ENCODE measurements around the gene SPATA31D1. TPM values are rescaled to one million over a fixed set of nuclear protein-coding genes. Genes with fewer than 3 reads are reported as not detected.
"Not testable (repeated sequence)": the region's sequence is repeated elsewhere in the genome, so short reads cannot be mapped to it uniquely, and the experiment has no call there.

Gene SPATA31D1
- total RNA-seq (2021): not detected in 2 replicates
- long read RNA-seq: 0 reads

DNA sequence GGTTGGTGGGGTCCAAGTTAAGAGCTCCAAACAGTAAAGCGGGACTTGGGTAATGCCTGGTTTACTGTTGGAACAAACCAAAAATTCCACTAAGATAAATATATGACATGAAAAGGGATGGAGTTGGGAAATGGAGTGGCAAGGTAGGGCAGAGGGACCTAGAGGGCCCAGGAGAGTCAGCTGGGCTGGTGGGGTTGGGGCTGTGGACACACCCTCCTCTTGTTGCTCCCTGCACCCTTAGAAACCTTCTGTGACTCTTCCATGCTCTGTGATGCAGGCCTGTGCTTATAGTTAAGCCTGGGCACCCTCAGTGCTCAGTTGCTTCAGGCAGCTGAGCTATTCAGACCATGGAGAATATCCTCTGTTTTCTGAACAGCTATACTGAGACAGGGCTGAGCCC is at the start of gene SPATA31D1:
Gene SPATA31D1, plus strand, starts transcription at position 301 of the 400 bp plus-strand sequence. Its CDS starts 47 bp downstream, at position 348.
- H3K56ac ChIP-seq (ENCODE audit: insufficient read length, low read depth, low read length); H4K91ac ChIP-seq (ENCODE audit: insufficient read length, low read depth, low read length); H3K79me2 ChIP-seq (ENCODE audit: insufficient read depth, low read length); H3K27ac Mint-ChIP-seq; H3K27ac ChIP-seq (ENCODE audit: insufficient read length, low read depth, low read length); H3K23me2 ChIP-seq (ENCODE audit: insufficient read length, low read depth, low read length, poor library complexity, severe bottlenecking); H2BK20ac ChIP-seq (ENCODE audit: low read depth, low read length, poor library complexity, severe bottlenecking); DNase-seq; H2BK120ac ChIP-seq (ENCODE audit: low read depth, low read length, poor library complexity, severe bottlenecking); H2BK15ac ChIP-seq (ENCODE audit: low read depth, low read length); H3K79me1 ChIP-seq (ENCODE audit: insufficient read depth, low read depth, low read length, poor library complexity, severe bottlenecking); H4K20me1 ChIP-seq (ENCODE audit: control insufficient read depth, insufficient read depth, insufficient read length); H4K8ac ChIP-seq (replicated peaks; ENCODE audit: insufficient read length, low read depth, low read length); H2AFZ ChIP-seq (ENCODE audit: low read length); H3K4me1 ChIP-seq (ENCODE audit: insufficient read depth, low read length); H4K5ac ChIP-seq (ENCODE audit: insufficient read length, low read depth, low read length); H3K4ac ChIP-seq (ENCODE audit: low read depth, low read length); H2BK5ac ChIP-seq (ENCODE audit: insufficient read length, low read length); H3K14ac ChIP-seq (ENCODE audit: insufficient read depth, low read length); H3K4me2 ChIP-seq (ENCODE audit: insufficient read depth, insufficient read length, low read length); H3K4me1 Mint-ChIP-seq; H3K4me3 Mint-ChIP-seq; H2AK5ac ChIP-seq (ENCODE audit: insufficient read length, low read length); H3K23ac ChIP-seq (ENCODE audit: insufficient read length, low read depth, low read length); H3T11ph ChIP-seq (ENCODE audit: low read length); H2BK12ac ChIP-seq (ENCODE audit: insufficient read length, low read depth, low read length); H3K36me3 Mint-ChIP-seq (ENCODE audit: insufficient read depth in 1 of 3, low read depth in 3 of 3); H3K9me3 ChIP-seq (ENCODE audit: control insufficient read depth, low read depth, low read length); H3K27me3 Mint-ChIP-seq (ENCODE audit: low read depth); H3K9ac ChIP-seq (ENCODE audit: extremely low read depth, insufficient read length, low read length); H3K27me3 ChIP-seq (ENCODE audit: insufficient read depth, low read length); H3K18ac ChIP-seq (ENCODE audit: insufficient read length, low read depth, low read length); H3K9me3 Mint-ChIP-seq: not testable (repeated sequence)
- no CpG with 5 or more reads among the region's 1 CpG for WGBS (ENCODE audit: extremely low coverage, insufficient read length, low lambda C conversion rate)

DNA sequence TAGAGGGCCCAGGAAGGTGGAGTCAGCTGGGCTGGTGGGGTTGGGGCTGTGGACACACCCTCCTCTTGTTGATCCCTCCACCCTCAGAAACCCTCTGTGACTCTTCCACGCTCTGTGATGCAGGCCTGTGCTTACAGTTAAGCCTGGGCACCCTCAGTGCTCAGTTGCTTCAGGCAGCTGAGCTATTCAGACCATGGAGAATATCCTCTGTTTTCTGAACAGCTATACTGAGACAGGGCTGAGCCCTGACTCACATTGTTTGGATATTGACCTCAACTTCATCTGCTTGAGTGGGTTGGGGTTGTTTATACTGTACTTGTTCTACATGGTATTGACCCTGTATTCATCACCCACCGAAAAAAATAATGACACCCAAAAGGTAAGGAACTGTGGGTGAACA is 45.2 kb upstream of the SPATA31D1 start, which contains the start of gene SPATA31D3:
Gene SPATA31D3, plus strand, starts transcription at position 108 of the 400 bp plus-strand sequence. Its CDS starts 86 bp downstream, at position 194.
- H3K4me2 ChIP-seq (ENCODE audit: insufficient read depth, insufficient read length, low read length); H3K79me2 ChIP-seq (ENCODE audit: insufficient read depth, low read length); H2BK15ac ChIP-seq (ENCODE audit: low read depth, low read length); H3K27ac Mint-ChIP-seq; H3K14ac ChIP-seq (ENCODE audit: insufficient read depth, low read length); H3K27ac ChIP-seq (ENCODE audit: insufficient read length, low read depth, low read length); H3K4ac ChIP-seq (ENCODE audit: low read depth, low read length); H3K27me3 ChIP-seq (ENCODE audit: insufficient read depth, low read length); H3K23me2 ChIP-seq (ENCODE audit: insufficient read length, low read depth, low read length, poor library complexity, severe bottlenecking); H4K91ac ChIP-seq (ENCODE audit: insufficient read length, low read depth, low read length); H3T11ph ChIP-seq (ENCODE audit: low read length); H4K20me1 ChIP-seq (ENCODE audit: control insufficient read depth, insufficient read depth, insufficient read length); DNase-seq; H3K18ac ChIP-seq (ENCODE audit: insufficient read length, low read depth, low read length); H3K23ac ChIP-seq (ENCODE audit: insufficient read length, low read depth, low read length); H3K4me1 Mint-ChIP-seq; H3K9ac ChIP-seq (ENCODE audit: extremely low read depth, insufficient read length, low read length); H3K4me1 ChIP-seq (ENCODE audit: insufficient read depth, low read length); H3K56ac ChIP-seq (ENCODE audit: insufficient read length, low read depth, low read length); H3K9me3 Mint-ChIP-seq; H4K8ac ChIP-seq (replicated peaks; ENCODE audit: insufficient read length, low read depth, low read length); H2BK120ac ChIP-seq (ENCODE audit: low read depth, low read length, poor library complexity, severe bottlenecking); H3K27me3 Mint-ChIP-seq (ENCODE audit: low read depth); H2BK5ac ChIP-seq (ENCODE audit: insufficient read length, low read length); H3K4me3 Mint-ChIP-seq; H3K36me3 Mint-ChIP-seq (ENCODE audit: insufficient read depth in 1 of 3, low read depth in 3 of 3); H4K5ac ChIP-seq (ENCODE audit: insufficient read length, low read depth, low read length); H3K9me3 ChIP-seq (ENCODE audit: control insufficient read depth, low read depth, low read length); H2BK20ac ChIP-seq (ENCODE audit: low read depth, low read length, poor library complexity, severe bottlenecking); H2AFZ ChIP-seq (ENCODE audit: low read length); H2AK5ac ChIP-seq (ENCODE audit: insufficient read length, low read length); H2BK12ac ChIP-seq (ENCODE audit: insufficient read length, low read depth, low read length); H3K79me1 ChIP-seq (ENCODE audit: insufficient read depth, low read depth, low read length, poor library complexity, severe bottlenecking): not testable (repeated sequence)
- no CpG with 5 or more reads among the region's 2 CpGs for WGBS (ENCODE audit: extremely low coverage, insufficient read length, low lambda C conversion rate)

Data from H9 (cell line).